Activated CD8-positive, alpha-beta T cell treated with anti-CD3 and anti-CD28 coated beads, Interleukin-2, amount 10 ng/mL, durations not matched to agents 7 days and 5 days (primary cell): ENCODE measurements around the gene GRM5. TPM values are rescaled to one million over a fixed set of nuclear protein-coding genes. Genes with fewer than 3 reads are reported as not detected.
"Not testable (repeated sequence)": the region's sequence is repeated elsewhere in the genome, so short reads cannot be mapped to it uniquely, and the experiment has no call there.

Experiments used
- ATAC-seq: fragments of 150-1000 bp; cut with Tn5 transposase; one replicate; pipeline ENCODE4 v1.10.0; 2021; ENCODE audit warnings: moderate library complexity
- CTCF ChIA-PET: fragments of 350-600 bp; sonication (Branson Sonifier 250); formaldehyde crosslinking; loops from one replicate; lab custom pipeline; 2021; ENCODE audit warnings: antibody characterized with exemption; lab: Charles Lee
- POLR2A ChIA-PET: fragments of 350-600 bp; sonication (Branson Sonifier 250); formaldehyde crosslinking; loops from one replicate; lab custom pipeline; 2021; ENCODE audit warnings: antibody characterized with exemption; lab: Charles Lee
- DNase-seq: peaks from one replicate; pipeline ENCODE4 v3.0.0-alpha.2; 2020
- H3K27ac Mint-ChIP-seq: one replicate; pipeline ENCODE4 v1.8.0; 2021; ENCODE audit warnings: mild to moderate bottlenecking, mixed read lengths
- H3K27me3 Mint-ChIP-seq: one replicate; pipeline ENCODE4 v1.8.0; 2021; ENCODE audit warnings: low read depth, mixed read lengths
- H3K36me3 Mint-ChIP-seq: one replicate; pipeline ENCODE4 v1.8.0; 2021; ENCODE audit warnings: low read depth, mixed read lengths
- H3K4me1 Mint-ChIP-seq: one replicate; pipeline ENCODE4 v1.8.0; 2021; ENCODE audit warnings: low read depth, mixed read lengths
- H3K4me3 Mint-ChIP-seq: one replicate; pipeline ENCODE4 v1.8.0; 2021; ENCODE audit warnings: mild to moderate bottlenecking, mixed read lengths
- H3K9me3 Mint-ChIP-seq: one replicate; pipeline ENCODE4 v1.8.0; 2022; ENCODE audit warnings: mixed read lengths; ENCODE audit not compliant: insufficient read depth
- total RNA-seq, 2 experiments: library from RNA; stranded (reverse); gene quantifications; one replicate each; pipeline ENCODE4 v1.2.3, GENCODE V29; 2021

Gene GRM5
- total RNA-seq, 2 experiments from 2014 or later, result not detected

- H3K27me3 Mint-ChIP-seq, result no peaks in the 10 kb centered on the region
- ChIA-PET POLR2A (no interaction called here), CTCF (interaction anchor here (1.1 to 4.5 kb wide), 3 partner anchors 12 to 524 kb away, joined by 3 to 58 read pairs (median 17); no protein-coding TSS in a partner anchor)
- no peaks in the 10 kb centered on the region for H3K9me3 Mint-ChIP-seq
- peaks cover 12% of the 10 kb centered on the region for H3K4me1 Mint-ChIP-seq
- no peak overlapping the region for H3K4me3 Mint-ChIP-seq
- H3K27ac Mint-ChIP-seq, result no peak overlapping the region
- ATAC-seq (no peak), DNase-seq (no peak)
- no peaks in the 10 kb centered on the region for H3K36me3 Mint-ChIP-seq
Measured at GRCh38 chr11:88541006-88541405, 524.8 kb downstream of the GRM5 start.

GRCh38 chr11:88538098-88538497 lies 527.7 kb downstream of the GRM5 start:
- no peak for DNase-seq
- H3K27ac Mint-ChIP-seq, result no peak overlapping the region
- no peaks in the 10 kb centered on the region for H3K36me3 Mint-ChIP-seq
- H3K4me1 Mint-ChIP-seq, result peaks cover 8% of the 10 kb centered on the region
- POLR2A ChIA-PET, result no interaction called here
- ATAC-seq, result no peak
- CTCF ChIA-PET, result interaction anchor here (0.8 to 3.3 kb wide), 5 partner anchors 14 to 522 kb away, joined by 3 to 23 read pairs (median 3); no protein-coding TSS in a partner anchor
- H3K9me3 Mint-ChIP-seq, result no peaks in the 10 kb centered on the region
- H3K4me3 Mint-ChIP-seq, result no peak overlapping the region
- peaks cover 1% of the 10 kb centered on the region for H3K27me3 Mint-ChIP-seq

GRCh38 chr11:88537613-88538012 lies 528.2 kb downstream of the GRM5 start:
- CTCF ChIA-PET, result interaction anchor here (0.8 to 3.3 kb wide), 5 partner anchors 14 to 521 kb away, joined by 3 to 23 read pairs (median 3); no protein-coding TSS in a partner anchor
- Mint-ChIP-seq H3K4me1 (peaks cover 8% of the 10 kb centered on the region), H3K36me3 (no peaks in the 10 kb centered on the region), H3K4me3 (no peak overlapping the region), H3K27ac (no peak overlapping the region), H3K27me3 (peaks cover 3% of the 10 kb centered on the region), H3K9me3 (no peaks in the 10 kb centered on the region)
- POLR2A ChIA-PET, result no interaction called here
- ATAC-seq (no peak), DNase-seq (no peak)

GRCh38 chr11:88536616-88537265 lies 529.0 kb downstream of the GRM5 start:
- H3K27ac Mint-ChIP-seq, result no peak overlapping the region
- POLR2A ChIA-PET, result no interaction called here
- CTCF ChIA-PET, result interaction anchor here (1.0 to 3.3 kb wide), 4 partner anchors 8 to 520 kb away, joined by 3 to 23 read pairs (median 10); no protein-coding TSS in a partner anchor

GRCh38 chr11:88535916-88536547 lies 529.8 kb downstream of the GRM5 start:
- DNase-seq (no peak), ATAC-seq (no peak)
- H3K27ac Mint-ChIP-seq, result no peak overlapping the region
- ChIA-PET POLR2A (no interaction called here), CTCF (interaction anchor here (1.0 to 3.3 kb wide), 4 partner anchors 8 to 519 kb away, joined by 3 to 23 read pairs (median 10); no protein-coding TSS in a partner anchor)
- no peaks in the 10 kb centered on the region for H3K36me3 Mint-ChIP-seq
- peaks cover 6% of the 10 kb centered on the region for H3K27me3 Mint-ChIP-seq
- no peak overlapping the region for H3K4me3 Mint-ChIP-seq
- peaks cover 8% of the 10 kb centered on the region for H3K4me1 Mint-ChIP-seq
- H3K9me3 Mint-ChIP-seq, result no peaks in the 10 kb centered on the region

More at GRCh38 chr11:88536616-88537265, 529.0 kb downstream of the GRM5 start:
- no peak overlapping the region for H3K4me3 Mint-ChIP-seq
- DNase-seq (no peak), ATAC-seq (no peak)
- no peaks in the 10 kb centered on the region for H3K9me3 Mint-ChIP-seq
- H3K36me3 Mint-ChIP-seq, result no peaks in the 10 kb centered on the region
- peaks cover 5% of the 10 kb centered on the region for H3K27me3 Mint-ChIP-seq
- peaks cover 8% of the 10 kb centered on the region for H3K4me1 Mint-ChIP-seq

- ChIA-PET POLR2A (no interaction called here), CTCF (interaction anchor here (1.9 to 3.3 kb wide), 3 partner anchors 9 to 50 kb away, joined by 10 to 23 read pairs (median 11); no protein-coding TSS in a partner anchor)
- ATAC-seq, result no peak
- Mint-ChIP-seq H3K27me3 (peaks cover 9% of the 10 kb centered on the region), H3K36me3 (no peaks in the 10 kb centered on the region), H3K9me3 (no peaks in the 10 kb centered on the region), H3K4me1 (peaks cover 8% of the 10 kb centered on the region), H3K4me3 (no peak overlapping the region), H3K27ac (no peak overlapping the region)
- DNase-seq, result no peak
Measured at GRCh38 chr11:88535266-88535665, 530.5 kb downstream of the GRM5 start.

- H3K36me3 Mint-ChIP-seq, H3K9me3 Mint-ChIP-seq, ATAC-seq, H3K27ac Mint-ChIP-seq, POLR2A ChIA-PET, H3K4me3 Mint-ChIP-seq, DNase-seq, H3K4me1 Mint-ChIP-seq: not testable (repeated sequence)
- peaks cover 11% of the 10 kb centered on the region for H3K27me3 Mint-ChIP-seq
- CTCF ChIA-PET, result interaction anchor here (1.9 to 3.0 kb wide), 2 partner anchors 10 to 49 kb away, joined by 10 to 11 read pairs; no protein-coding TSS in a partner anchor
Measured at GRCh38 chr11:88534706-88535105, 531.1 kb downstream of the GRM5 start.

- Mint-ChIP-seq H3K4me3 (no peak overlapping the region), H3K27ac (no peak overlapping the region), H3K4me1 (peaks cover 8% of the 10 kb centered on the region), H3K9me3 (no peaks in the 10 kb centered on the region), H3K27me3 (peaks cover 14% of the 10 kb centered on the region), H3K36me3 (no peaks in the 10 kb centered on the region)
- no peak for ATAC-seq
- POLR2A ChIA-PET, result no interaction called here
- no peak for DNase-seq
- CTCF ChIA-PET, result interaction anchor here (3.0 kb wide), 1 partner anchor 49 kb away, joined by 10 read pairs; no protein-coding TSS in a partner anchor
Measured at GRCh38 chr11:88534185-88534584, 531.6 kb downstream of the GRM5 start.

GRCh38 chr11:88533001-88533400 lies 532.8 kb downstream of the GRM5 start:
- POLR2A ChIA-PET, result no interaction called here
- H3K4me3 Mint-ChIP-seq, result no peak overlapping the region
- H3K27ac Mint-ChIP-seq, result no peak overlapping the region
- CTCF ChIA-PET, result no interaction called here
- H3K27me3 Mint-ChIP-seq, result peaks cover 17% of the 10 kb centered on the region
- ATAC-seq (no peak), DNase-seq (no peak)
- peaks cover 8% of the 10 kb centered on the region for H3K4me1 Mint-ChIP-seq
- H3K36me3 Mint-ChIP-seq, result no peaks in the 10 kb centered on the region
- H3K9me3 Mint-ChIP-seq, result no peaks in the 10 kb centered on the region

- ATAC-seq (no peak), DNase-seq (no peak)
- Mint-ChIP-seq H3K4me1 (peaks cover 8% of the 10 kb centered on the region), H3K27me3 (peaks cover 22% of the 10 kb centered on the region), H3K36me3 (no peaks in the 10 kb centered on the region), H3K4me3 (no peak overlapping the region), H3K27ac (no peak overlapping the region), H3K9me3 (no peaks in the 10 kb centered on the region)
- ChIA-PET CTCF (no interaction called here), POLR2A (no interaction called here)
Measured at GRCh38 chr11:88531831-88532230, 534.0 kb downstream of the GRM5 start.

GRCh38 chr11:88529426-88529825 lies 536.4 kb downstream of the GRM5 start:
- no peak for ATAC-seq
- ChIA-PET CTCF (no interaction called here), POLR2A (no interaction called here)
- Mint-ChIP-seq H3K27ac (no peak overlapping the region), H3K4me3 (no peak overlapping the region), H3K9me3 (no peaks in the 10 kb centered on the region), H3K36me3 (no peaks in the 10 kb centered on the region), H3K4me1 (no peaks in the 10 kb centered on the region), H3K27me3 (peaks cover 22% of the 10 kb centered on the region)
- DNase-seq, result no peak
